GM21367 (cell line): ENCODE data around the gene ICAM4.

Experiments
- ATAC-seq: cut with Tn5 transposase; IDR thresholded peaks from one replicate; pipeline ENCODE4 v1.9.1; 2021; ENCODE audit not compliant: unreplicated experiment

The ICAM4 gene

GRCh38 chr19:10317045-10317856, 30.5 kb downstream of the ICAM4 start:
- ATAC-seq, result no peak

GRCh38 chr19:10317857-10318462, 31.2 kb downstream of the ICAM4 start:
- ATAC-seq, result no peak

GRCh38 chr19:10318807-10319682, 32.3 kb downstream of the ICAM4 start:
- ATAC-seq, result no peak

DNA sequence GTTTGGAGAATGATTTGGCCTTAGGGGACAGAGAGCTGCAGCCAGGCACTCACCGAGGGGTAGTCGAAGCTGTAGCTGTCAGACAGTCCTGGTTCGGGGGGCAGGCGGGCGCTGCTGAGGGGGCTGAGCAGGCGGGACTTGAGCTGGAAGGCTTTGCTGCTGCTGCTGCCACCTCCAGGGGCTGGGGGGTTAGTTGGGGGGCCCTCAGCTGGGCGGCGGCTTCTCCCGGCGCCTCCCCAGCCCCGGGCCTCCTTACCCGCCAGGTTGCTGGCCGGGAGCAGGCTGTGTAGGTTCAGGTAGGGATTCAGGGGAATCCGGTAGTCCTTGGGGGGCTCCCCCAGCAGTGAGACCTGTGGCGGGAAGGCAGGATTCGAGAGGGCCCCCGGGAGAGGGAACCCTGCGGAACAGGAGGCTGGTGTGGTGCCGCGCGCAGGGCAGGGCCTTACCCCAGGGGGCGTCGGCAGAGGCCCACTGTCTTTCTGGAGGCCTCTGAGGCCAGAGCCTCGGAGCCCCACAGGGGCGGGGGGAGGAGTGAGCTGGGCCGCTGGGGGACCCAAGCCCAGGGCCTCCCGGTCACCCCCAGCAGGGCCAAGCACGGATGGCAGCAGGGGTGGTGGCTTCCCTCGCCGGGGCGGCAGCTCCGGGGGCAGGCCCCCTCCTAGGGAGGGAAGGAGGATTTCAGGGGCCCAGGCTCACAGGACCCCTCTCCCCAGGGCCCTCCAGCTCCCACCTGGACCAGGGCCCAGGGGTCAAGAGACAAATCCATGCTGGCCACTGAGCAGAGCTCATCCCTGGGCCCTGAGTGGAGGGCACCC, 34.1 kb downstream of the ICAM4 start:
- ATAC-seq, result no peak

- ATAC-seq, result no peak
Observed at GRCh38 chr19:10321417-10321797, 34.7 kb downstream of the ICAM4 start.

DNA sequence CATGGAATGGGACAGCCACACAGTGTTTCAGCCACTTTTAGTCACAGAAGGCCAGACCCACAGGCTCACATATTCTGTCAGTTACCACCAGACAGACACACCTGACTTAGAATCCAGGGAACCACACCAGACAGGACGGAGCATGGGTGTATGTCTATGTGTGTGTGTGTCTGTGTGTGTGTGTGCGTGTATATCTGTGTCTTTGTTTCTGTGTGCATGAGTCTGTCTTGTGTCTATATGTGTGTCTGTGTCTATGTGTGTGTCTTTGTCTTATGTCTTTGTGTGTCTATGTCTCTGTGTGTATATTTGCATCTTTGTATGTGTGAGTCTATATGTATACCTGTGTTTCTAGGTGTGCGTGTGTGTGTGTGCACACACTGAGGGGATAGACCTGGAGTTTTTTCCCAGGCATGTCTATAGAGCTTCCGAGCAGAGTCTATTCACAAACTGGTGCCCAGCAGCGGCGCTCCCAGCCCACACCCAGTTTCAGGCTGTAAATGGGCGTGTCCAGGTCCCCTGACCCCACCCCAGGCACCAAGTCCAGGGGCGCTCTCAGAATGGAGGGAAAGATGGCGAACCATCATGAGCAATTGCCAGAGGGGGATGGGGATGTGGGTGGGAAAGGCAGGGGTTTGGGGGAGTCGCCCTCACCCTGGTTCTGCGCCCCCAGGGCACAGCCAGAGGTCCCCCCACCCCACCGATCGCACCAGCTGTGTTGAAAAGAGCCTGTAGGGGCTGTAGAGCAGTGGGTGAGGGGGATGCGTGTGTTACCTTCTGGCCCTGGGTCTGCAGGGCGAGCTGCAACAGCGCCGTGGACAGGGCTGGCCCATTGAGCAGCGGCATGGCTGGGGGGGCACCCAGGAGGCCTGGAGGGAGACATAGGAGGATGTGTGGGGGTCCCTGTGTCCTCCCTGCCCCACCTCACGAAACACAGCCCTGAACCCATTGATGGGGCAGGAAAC, 35.4 kb downstream of the ICAM4 start:
- no peak for ATAC-seq

- ATAC-seq, result no peak
Observed at GRCh38 chr19:10325732-10326131, 39.0 kb downstream of the ICAM4 start.

- ATAC-seq, result no peak
Observed at GRCh38 chr19:10327793-10328192, 41.0 kb downstream of the ICAM4 start.

GRCh38 chr19:10328558-10329429, 42.0 kb downstream of the ICAM4 start:
- ATAC-seq, result no peak

GRCh38 chr19:10329555-10329954, 42.8 kb downstream of the ICAM4 start:
- ATAC-seq, result no peak

- no peak for ATAC-seq
Observed at GRCh38 chr19:10332158-10332964, 45.6 kb downstream of the ICAM4 start.

GRCh38 chr19:10332965-10333757, 46.4 kb downstream of the ICAM4 start, which contains the start of gene RAVER1:
Gene RAVER1 (minus strand): TSS chr19:10333529. CDS start chr19:10333507, 22 bp downstream.
- ATAC-seq, result peak; percentile 56

GRCh38 chr19:10333758-10334587, 47.2 kb downstream of the ICAM4 start:
- peak; percentile 17 for ATAC-seq

- no peak for ATAC-seq
Observed at GRCh38 chr19:10334588-10335351, 48.0 kb downstream of the ICAM4 start.

DNA sequence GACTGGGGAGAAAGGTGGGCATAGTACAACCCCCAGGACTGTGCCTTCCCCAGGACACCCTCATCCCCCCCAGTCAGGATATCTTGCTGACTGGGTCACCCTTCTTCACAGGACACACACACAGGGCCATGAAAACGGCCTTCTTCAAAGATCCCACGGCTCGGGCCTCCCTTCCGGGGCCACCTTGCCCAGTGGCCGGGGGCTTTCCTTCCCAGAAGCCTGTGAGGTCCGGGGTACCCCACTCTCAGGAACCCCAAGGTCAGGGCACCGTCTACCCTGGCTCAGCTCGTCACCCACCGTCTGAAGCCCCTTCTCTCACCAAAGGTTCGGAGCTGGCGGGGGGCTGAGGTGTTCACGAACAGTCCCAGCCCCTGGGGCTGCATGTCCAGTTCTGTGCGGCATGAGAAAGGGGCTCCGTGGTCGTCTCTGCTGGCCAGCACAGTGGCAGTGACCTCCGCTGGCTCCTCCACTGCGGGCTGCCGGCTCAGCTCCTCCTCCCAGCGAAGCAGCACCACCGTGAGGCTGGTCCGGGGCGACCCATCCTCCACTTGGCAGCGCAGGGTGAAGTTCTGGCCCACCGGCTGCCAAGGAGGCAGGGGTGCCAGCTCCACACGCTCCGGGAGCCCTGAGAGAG, 48.7 kb downstream of the ICAM4 start:
- ATAC-seq, result no peak
